DOHH2 (cell line): ENCODE results near the gene POP5.

Experiments used
- CTCF ChIP-seq: fragments of 200-600 bp; sonication (generic); IDR thresholded peaks from one replicate; pipeline ENCODE4 v1.5.1; 2014; ENCODE audit warnings: antibody characterized with exemption, mild to moderate bottlenecking, low read depth, low read length; ENCODE audit not compliant: poor library complexity, severe bottlenecking
- EZH2phosphoT487 ChIP-seq: fragments of 200-600 bp; sonication (generic); IDR thresholded peaks from 2 replicates; pipeline ENCODE4 v1.6.1; 2017; ENCODE audit warnings: borderline replicate concordance, mild to moderate bottlenecking, antibody characterized with exemption, low read length, moderate library complexity, mixed read lengths

DNA sequence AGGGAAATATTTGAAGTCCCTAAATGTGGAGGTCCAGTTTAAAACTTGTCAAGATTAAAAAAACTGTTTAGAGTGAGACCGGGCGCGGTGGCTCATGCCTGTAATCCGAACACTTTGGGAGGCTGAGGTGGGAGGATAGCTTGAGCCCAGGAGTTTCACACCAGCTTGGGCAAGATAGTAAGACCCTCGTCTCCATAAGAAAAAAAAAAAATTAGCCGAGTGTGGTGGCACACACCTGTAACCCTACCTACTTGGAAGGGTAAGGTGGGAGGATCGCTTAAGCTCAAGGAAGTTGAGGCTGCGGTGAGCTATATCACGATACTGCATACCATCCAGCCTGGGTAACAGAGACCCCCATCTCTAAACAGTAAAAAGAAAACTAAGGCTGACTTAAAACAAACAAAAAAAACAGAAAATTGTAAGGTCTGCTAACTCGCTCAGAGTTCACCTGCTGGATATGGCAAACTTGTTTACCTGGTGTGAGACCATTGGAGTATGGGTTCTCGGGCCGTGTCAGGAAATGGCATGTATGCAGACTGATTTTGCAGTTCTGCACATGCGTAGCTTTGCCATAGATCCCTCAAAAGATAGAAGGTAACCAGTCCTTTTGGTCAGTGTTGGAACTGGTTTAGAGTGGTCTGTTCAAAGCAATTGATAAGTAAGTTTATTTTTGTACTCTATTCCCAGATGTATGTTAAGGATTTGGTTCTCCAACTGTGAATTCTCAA is 45.0 kb downstream of the POP5 start:
- no peak for TF ChIP-seq CTCF
- no peak for TF ChIP-seq EZH2phosphoT487
